GM12892 (cell line): Measurements from ENCODE around the gene NOM1.

Experiments
- POLR2A ChIP-seq: IDR thresholded peaks from 2 replicates; pipeline ENCODE4 v1.6.1; 2011; ENCODE audit warnings: low read depth, low read length, control low read depth
- POLR2AphosphoS5 ChIP-seq: IDR thresholded peaks from 2 replicates; pipeline ENCODE4 v1.6.1; 2011; ENCODE audit warnings: low read depth, low read length, control low read depth

DNA sequence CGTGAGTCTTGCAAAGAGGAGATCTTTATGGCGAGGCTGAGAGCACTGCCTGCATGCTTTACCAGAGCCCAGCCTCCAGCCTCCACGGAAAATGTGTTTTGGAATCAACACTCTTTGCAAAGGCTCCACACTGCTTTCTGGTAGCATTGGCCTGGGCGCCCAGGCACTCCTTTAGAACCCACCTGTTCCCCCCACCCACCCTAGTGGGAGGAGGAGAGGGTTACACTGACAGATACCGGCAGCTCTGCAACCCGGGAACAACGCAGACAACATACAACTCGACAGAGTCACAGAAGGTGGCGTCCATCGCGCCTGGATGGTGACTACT, 66.5 kb downstream of the NOM1 start:
- no peak for TF ChIP-seq POLR2A
- TF ChIP-seq POLR2AphosphoS5 = no peak
